ENCODE results near the gene QKI. TPM values are rescaled to one million over a fixed set of nuclear protein-coding genes. Genes with fewer than 3 reads are reported as not detected.
"Not testable (repeated sequence)": the region's sequence is repeated elsewhere in the genome, so short reads cannot be mapped to it uniquely, and the experiment has no call there.

QKI gene
- total and polyA plus RNA-seq, 2 donors (not counting 3 experiments of a cell fraction or from before 2014, with no cell fraction given), result 178 to 232 TPM

DNA sequence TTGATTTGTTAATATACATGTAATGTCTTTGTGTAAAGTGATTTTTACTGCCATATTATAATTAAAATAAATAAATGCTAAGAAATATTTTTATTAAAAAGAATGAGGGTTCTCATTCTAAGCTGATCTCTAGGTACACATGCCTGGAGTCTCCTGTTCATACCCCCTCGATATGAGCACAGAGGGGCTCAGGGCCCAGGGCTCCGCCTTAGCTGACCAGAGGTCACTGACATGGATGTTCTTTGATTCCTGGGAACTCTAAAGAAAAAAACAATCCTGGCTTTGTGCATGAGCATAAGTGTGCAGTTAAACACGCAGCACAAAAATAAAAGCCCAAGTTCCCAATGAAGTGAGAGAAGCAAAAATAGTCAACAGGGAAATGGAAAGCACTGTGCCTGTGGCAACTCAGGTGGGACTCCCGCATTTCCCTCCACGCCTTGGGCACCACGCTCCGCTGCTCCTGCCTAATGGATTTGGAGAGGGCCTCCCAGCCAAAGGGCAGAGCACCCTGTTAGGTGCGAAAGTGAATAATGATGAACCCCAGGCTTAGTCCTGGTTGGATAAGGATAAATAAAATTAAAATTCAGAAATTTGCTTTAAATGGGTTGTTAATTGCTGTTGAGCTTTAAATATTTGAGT, 33.3 kb upstream of the QKI start:
- no peak for FAIRE-seq
- POLR2A ChIA-PET, result no interaction called here
- dilution Hi-C loops (cut with MboI; ENCODE audit: extremely low pct_ligation_motif_present, low sequenced_read_pairs), result no loop called here

DNA sequence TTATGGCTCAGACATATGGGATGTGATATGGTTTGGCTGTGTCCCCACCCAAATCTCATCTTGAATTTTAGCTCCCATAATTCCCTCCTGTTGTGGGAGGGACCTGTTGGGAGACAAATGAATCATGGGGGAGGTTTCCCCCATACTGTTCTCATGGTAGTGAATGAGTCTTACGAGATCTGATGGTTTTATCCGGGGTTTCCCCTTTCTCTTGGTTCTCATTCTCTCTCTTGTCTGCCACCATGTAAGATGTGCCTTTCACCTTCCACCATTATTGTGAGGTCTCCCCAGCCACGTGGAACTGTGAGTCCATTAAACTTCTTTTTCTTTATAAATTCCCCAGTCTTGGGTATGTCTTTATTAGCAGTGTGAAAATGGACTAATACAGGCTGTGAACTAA, 31.1 kb upstream of the QKI start:
- H3K79me2 ChIP-seq (ENCODE audit: control insufficient read depth, insufficient read depth, low read length); CTCF ChIA-PET; H3K36me3 ChIP-seq (ENCODE audit: control insufficient read depth in 2 of 2, extremely low read depth in 1 of 2, insufficient read depth in 2 of 2, low read length in 2 of 2); DNase-seq (ENCODE audit: low read depth, low spot score); dilution Hi-C loops (cut with MboI; ENCODE audit: extremely low pct_ligation_motif_present, low sequenced_read_pairs); H4K20me1 ChIP-seq (replicated peaks; ENCODE audit: control insufficient read depth, extremely low read depth, insufficient read depth, low read length); H3K9ac ChIP-seq (replicated peaks; ENCODE audit: extremely low read depth, insufficient read depth, low read length); H3K27ac ChIP-seq (ENCODE audit: insufficient read depth, low read depth, low read length); H3K9me3 ChIP-seq (replicated peaks; ENCODE audit: control insufficient read depth, insufficient read depth, low read length); FAIRE-seq; H3K4me3 ChIP-seq (replicated peaks in 1 of 3; ENCODE audit: insufficient read depth in 1 of 3, low read depth in 1 of 3, low read length in 3 of 3); POLR2A ChIA-PET; H3K9me1 ChIP-seq (replicated peaks; ENCODE audit: control insufficient read depth, extremely low read depth, insufficient read depth, low read length); H3K27me3 ChIP-seq (ENCODE audit: control insufficient read depth in 2 of 2, insufficient read depth in 2 of 2, low read length in 2 of 2); BruUV-seq (replicated peaks); H2AFZ ChIP-seq (ENCODE audit: low read depth, low read length); intact Hi-C loops (cut with micrococcal nuclease); H3K4me2 ChIP-seq (ENCODE audit: insufficient read depth, low read length): not testable (repeated sequence)
- peaks cover 12% of the 10 kb centered on the region for H3K4me1 ChIP-seq (ENCODE audit: control insufficient read depth, extremely low read depth, insufficient read depth, low read length)

More for the DNA sequence above, 33.3 kb upstream of the QKI start:
- no peak for DNase-seq (ENCODE audit: low read depth, low spot score)
- peaks cover 2% of the 10 kb centered on the region for H3K4me1 ChIP-seq (ENCODE audit: control insufficient read depth, extremely low read depth, insufficient read depth, low read length)
- H3K4me3 ChIP-seq (replicated peaks in 1 of 3; ENCODE audit: insufficient read depth in 1 of 3, low read depth in 1 of 3, low read length in 3 of 3), result no peak overlapping the region
- TF ChIP-seq MYC (IDR thresholded peaks at IDR 0.05; ENCODE audit: low read depth, low read length), result no peak
- no peak for TF ChIP-seq POLR2AphosphoS5 (IDR thresholded peaks at IDR 0.05; ENCODE audit: insufficient read depth, low read depth, low read length)
- no peak for TF ChIP-seq JUN (IDR thresholded peaks at IDR 0.05; ENCODE audit: borderline replicate concordance, insufficient read depth, insufficient read length, low read depth)
- TF ChIP-seq, protein P1, sequence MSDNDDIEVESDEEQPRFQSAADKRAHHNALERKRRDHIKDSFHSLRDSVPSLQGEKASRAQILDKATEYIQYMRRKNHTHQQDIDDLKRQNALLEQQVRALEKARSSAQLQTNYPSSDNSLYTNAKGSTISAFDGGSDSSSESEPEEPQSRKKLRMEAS (IDR thresholded peaks at IDR 0.05; ENCODE audit: insufficient read depth, insufficient read length), result no peak
- TF ChIP-seq FOS (IDR thresholded peaks at IDR 0.05; ENCODE audit: borderline replicate concordance, insufficient read depth, low read length), result no peak
- TF ChIP-seq, protein P2, sequence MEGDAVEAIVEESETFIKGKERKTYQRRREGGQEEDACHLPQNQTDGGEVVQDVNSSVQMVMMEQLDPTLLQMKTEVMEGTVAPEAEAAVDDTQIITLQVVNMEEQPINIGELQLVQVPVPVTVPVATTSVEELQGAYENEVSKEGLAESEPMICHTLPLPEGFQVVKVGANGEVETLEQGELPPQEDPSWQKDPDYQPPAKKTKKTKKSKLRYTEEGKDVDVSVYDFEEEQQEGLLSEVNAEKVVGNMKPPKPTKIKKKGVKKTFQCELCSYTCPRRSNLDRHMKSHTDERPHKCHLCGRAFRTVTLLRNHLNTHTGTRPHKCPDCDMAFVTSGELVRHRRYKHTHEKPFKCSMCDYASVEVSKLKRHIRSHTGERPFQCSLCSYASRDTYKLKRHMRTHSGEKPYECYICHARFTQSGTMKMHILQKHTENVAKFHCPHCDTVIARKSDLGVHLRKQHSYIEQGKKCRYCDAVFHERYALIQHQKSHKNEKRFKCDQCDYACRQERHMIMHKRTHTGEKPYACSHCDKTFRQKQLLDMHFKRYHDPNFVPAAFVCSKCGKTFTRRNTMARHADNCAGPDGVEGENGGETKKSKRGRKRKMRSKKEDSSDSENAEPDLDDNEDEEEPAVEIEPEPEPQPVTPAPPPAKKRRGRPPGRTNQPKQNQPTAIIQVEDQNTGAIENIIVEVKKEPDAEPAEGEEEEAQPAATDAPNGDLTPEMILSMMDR (IDR thresholded peaks at IDR 0.05; ENCODE audit: extremely low read depth in 1 of 2, insufficient read depth in 1 of 2, low read depth in 1 of 2, low read length in 2 of 2), result no peak
- no peak for TF ChIP-seq GATA2 (IDR thresholded peaks at IDR 0.05; ENCODE audit: insufficient read depth, insufficient read length, low read depth, low read length)
- TF ChIP-seq POLR2A (IDR thresholded peaks at IDR 0.05; ENCODE audit: low read depth, low read length), result no peak
- no peak for TF ChIP-seq EZH2 (IDR thresholded peaks at IDR 0.05; ENCODE audit: borderline replicate concordance, low read depth, low read length, severe bottlenecking)
- no TSS peak for BruUV-seq (replicated peaks)
- no peak overlapping the region for H2AFZ ChIP-seq (ENCODE audit: low read depth, low read length)
- intact Hi-C loops (cut with micrococcal nuclease), result no loop called here
- no peaks in the 10 kb centered on the region for H3K27me3 ChIP-seq (ENCODE audit: control insufficient read depth in 2 of 2, insufficient read depth in 2 of 2, low read length in 2 of 2)
- no peak overlapping the region for H3K4me2 ChIP-seq (ENCODE audit: insufficient read depth, low read length)
- H3K9me1 ChIP-seq (replicated peaks; ENCODE audit: control insufficient read depth, extremely low read depth, insufficient read depth, low read length), result no peaks in the 10 kb centered on the region
- no peaks in the 10 kb centered on the region for H3K9me3 ChIP-seq (replicated peaks; ENCODE audit: control insufficient read depth, insufficient read depth, low read length)
- H4K20me1 ChIP-seq (replicated peaks; ENCODE audit: control insufficient read depth, extremely low read depth, insufficient read depth, low read length), result no peaks in the 10 kb centered on the region
- H3K27ac ChIP-seq (ENCODE audit: insufficient read depth, low read depth, low read length), result no peak overlapping the region
- H3K79me2 ChIP-seq (ENCODE audit: control insufficient read depth, insufficient read depth, low read length), result no peaks in the 10 kb centered on the region
- no peak overlapping the region for H3K9ac ChIP-seq (replicated peaks; ENCODE audit: extremely low read depth, insufficient read depth, low read length)
- no peaks in the 10 kb centered on the region for H3K36me3 ChIP-seq (ENCODE audit: control insufficient read depth in 2 of 2, extremely low read depth in 1 of 2, insufficient read depth in 2 of 2, low read length in 2 of 2)
- CTCF ChIA-PET, result interaction anchor here (1.4 kb wide), 1 partner anchor 9 kb away, joined by 4 read pairs; no protein-coding TSS in a partner anchor

Measured in endothelial cell of umbilical vein (primary cell).